Liver (tissue), 9 donors: ENCODE measurements around the gene CCNE1. TPM values are rescaled to one million over a fixed set of nuclear protein-coding genes. Genes with fewer than 3 reads are reported as not detected.
A peak's percentile ranks its signal among the peaks of the same experiment; 100 is the strongest.

Source experiments
- DNase-seq: peaks from one replicate; pipeline ENCODE4 v3.0.0-alpha.2; 2017; ENCODE audit warnings: low spot score
- H3K27ac ChIP-seq, 2 donors: one replicate each; pipeline ENCODE4 v1.7.0; 2013; ENCODE audit warnings: inconsistent platforms in 2 of 2, low read length in 2 of 2, control low read depth in 1 of 2, low read depth in 1 of 2, mild to moderate bottlenecking in 1 of 2
- H3K27me3 ChIP-seq, 4 donors: one replicate each; pipeline versions ENCODE4 v1.6.1 to v1.7.0; 2013; ENCODE audit warnings: low read length in 3 of 4, inconsistent platforms in 1 of 4, mild to moderate bottlenecking in 1 of 4, moderate library complexity in 1 of 4; ENCODE audit not compliant: control insufficient read depth in 4 of 4, insufficient read depth in 4 of 4
- H3K36me3 ChIP-seq, 4 donors: one replicate each; pipeline versions ENCODE4 v1.6.1 to v1.7.0; 2013; ENCODE audit warnings: low read length in 3 of 4, mild to moderate bottlenecking in 3 of 4, low read depth in 1 of 4, moderate library complexity in 1 of 4; ENCODE audit not compliant: control insufficient read depth in 4 of 4, insufficient read depth in 3 of 4
- H3K4me1 ChIP-seq, 4 donors: one replicate each; pipeline versions ENCODE4 v1.6.1 to v1.7.0; 2013; ENCODE audit warnings: low read length in 3 of 4, mild to moderate bottlenecking in 3 of 4, moderate library complexity in 1 of 4; ENCODE audit not compliant: control insufficient read depth in 4 of 4, insufficient read depth in 4 of 4
- H3K4me3 ChIP-seq, 3 donors: one replicate each; pipeline versions ENCODE4 v1.6.1 to v1.7.0; 2013; ENCODE audit warnings: low read length in 3 of 3, control low read depth in 1 of 3, low read depth in 1 of 3, mild to moderate bottlenecking in 1 of 3
- H3K9ac ChIP-seq, 2 donors: one replicate each; pipeline ENCODE4 v1.7.0; 2013; ENCODE audit warnings: low read length in 2 of 2, mild to moderate bottlenecking in 2 of 2, moderate library complexity in 2 of 2, control low read depth in 1 of 2, low read depth in 1 of 2
- H3K9me3 ChIP-seq, 4 donors: one replicate each; pipeline versions ENCODE4 v1.6.1 to v1.7.0; 2013; ENCODE audit warnings: low read length in 3 of 4; ENCODE audit not compliant: control insufficient read depth in 4 of 4
- EGR1 ChIP-seq, 2 donors: IDR thresholded peaks; 2 replicates each; pipeline ENCODE4 v1.6.1; 2016 to 2018; ENCODE audit warnings: antibody characterized with exemption in 2 of 2, low read depth in 2 of 2
- FOXA2 ChIP-seq: IDR thresholded peaks from 2 replicates; pipeline ENCODE4 v1.6.1; 2016; ENCODE audit warnings: antibody characterized with exemption
- GABPA ChIP-seq, 2 donors: IDR thresholded peaks in 1 of 2; conservative IDR thresholded peaks in 1 of 2; 2 replicates each; pipeline ENCODE4 v1.6.1; 2016; ENCODE audit warnings: antibody characterized with exemption in 2 of 2, mild to moderate bottlenecking in 1 of 2, moderate library complexity in 1 of 2
- HNF4G ChIP-seq: IDR thresholded peaks from 2 replicates; pipeline ENCODE4 v1.6.1; 2016; ENCODE audit warnings: antibody characterized with exemption
- RAD21 ChIP-seq, 2 donors: IDR thresholded peaks; 2 replicates each; pipeline ENCODE4 v1.6.1; 2016; ENCODE audit warnings: antibody characterized with exemption in 2 of 2, mild to moderate bottlenecking in 2 of 2
- REST ChIP-seq: IDR thresholded peaks from 2 replicates; pipeline ENCODE4 v1.6.1; 2016; ENCODE audit warnings: antibody characterized with exemption, mild to moderate bottlenecking
- RXRA ChIP-seq, 2 donors: IDR thresholded peaks; 2 replicates each; pipeline ENCODE4 v1.6.1; 2017 to 2018; ENCODE audit warnings: antibody characterized with exemption in 2 of 2, mild to moderate bottlenecking in 1 of 2
- SP1 ChIP-seq: IDR thresholded peaks from 2 replicates; pipeline ENCODE4 v1.6.1; 2018; ENCODE audit warnings: antibody characterized with exemption, mild to moderate bottlenecking
- ZBTB33 ChIP-seq: IDR thresholded peaks from 2 replicates; pipeline ENCODE4 v1.6.1; 2016; ENCODE audit warnings: antibody characterized with exemption
- WGBS: extraction: QIAGEN DNeasy Blood & Tissue Kit; methylation state at CpG from one replicate; pipeline ENCODE4 v1.1.7; 2013; 5-methylcytosine and 5-hydroxymethylcytosine counted together
- polyA plus RNA-seq, 2 donors: library from polyadenylated mRNA; stranded (reverse) in 1 of 2; unstranded in 1 of 2; fragments of 200-250 nt in 1 of 2; fragments of >200 nt in 1 of 2; fragmentation: Nextera tagmentation in 1 of 2; extraction: Ambion mirVana in 1 of 2; gene quantifications; one replicate each; pipeline versions ENCODE4 v1.2.1 to v1.2.3, GENCODE V29; 2013 to 2015
- total RNA-seq, 2 donors: library from RNA; depleted of rRNA; stranded (reverse); fragments of >200 nt; gene quantifications; one replicate each; pipeline ENCODE4 v1.2.3, GENCODE V29; 2014
- TF ChIP-seq, protein P1 (sequence below): fragments of 150-350 bp; IDR thresholded peaks from 2 replicates; pipeline ENCODE4 v1.5.1; 2017; ENCODE audit warnings: improper control_type of control experiment, low read depth, low read length; ENCODE audit not compliant: missing input control
- TF ChIP-seq, protein P2 (sequence below): IDR thresholded peaks from 2 replicates; pipeline ENCODE4 v1.6.1; 2016; ENCODE audit warnings: antibody characterized with exemption
- donor health status: healthy.
- donor health status: healthy.
- donor health status: healthy.
- donor health status: healthy.
- donor health status: healthy.

CCNE1 gene
- total and polyA plus RNA-seq, 4 donors = 0.32 to 19.5 (median 0.79) TPM

DNA sequence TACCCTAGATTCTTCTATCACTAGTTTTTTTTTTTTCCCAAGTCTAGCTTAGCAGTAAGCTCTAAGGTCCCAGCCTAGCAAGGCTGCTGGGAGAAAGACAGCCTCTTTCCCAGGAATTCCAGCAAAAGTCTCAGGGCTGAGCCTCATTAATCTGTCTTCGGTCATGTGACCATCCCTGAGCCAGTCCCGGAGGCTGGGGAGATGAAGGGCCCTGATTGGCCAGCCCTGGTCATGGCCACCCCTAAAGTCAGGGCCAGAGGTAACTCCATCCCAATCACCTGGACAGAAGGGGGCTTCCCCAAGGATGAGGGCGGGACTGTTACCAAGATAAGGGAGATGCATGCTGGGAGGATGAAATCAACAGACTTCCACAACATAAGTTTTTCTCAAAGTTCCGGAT lies 43.3 kb downstream of the CCNE1 start:
- H3K4me3 ChIP-seq = no peak overlapping the region
- no peaks in the 10 kb centered on the region for H3K4me1 ChIP-seq
- 89% methylated on average over 4 of the region's 4 CpGs for WGBS
- H3K36me3 ChIP-seq = no peaks in the 10 kb centered on the region
- H3K27me3 ChIP-seq = no peaks in the 10 kb centered on the region
- no peak for DNase-seq
- H3K27ac ChIP-seq = no peak overlapping the region
- H3K9ac ChIP-seq = no peak overlapping the region
- no peak for TF ChIP-seq GABPA (IDR thresholded peaks at IDR 0.05 in 1 of 2, conservative IDR thresholded peaks at IDR 0.05 in 1 of 2)
- no peaks in the 10 kb centered on the region for H3K9me3 ChIP-seq

DNA sequence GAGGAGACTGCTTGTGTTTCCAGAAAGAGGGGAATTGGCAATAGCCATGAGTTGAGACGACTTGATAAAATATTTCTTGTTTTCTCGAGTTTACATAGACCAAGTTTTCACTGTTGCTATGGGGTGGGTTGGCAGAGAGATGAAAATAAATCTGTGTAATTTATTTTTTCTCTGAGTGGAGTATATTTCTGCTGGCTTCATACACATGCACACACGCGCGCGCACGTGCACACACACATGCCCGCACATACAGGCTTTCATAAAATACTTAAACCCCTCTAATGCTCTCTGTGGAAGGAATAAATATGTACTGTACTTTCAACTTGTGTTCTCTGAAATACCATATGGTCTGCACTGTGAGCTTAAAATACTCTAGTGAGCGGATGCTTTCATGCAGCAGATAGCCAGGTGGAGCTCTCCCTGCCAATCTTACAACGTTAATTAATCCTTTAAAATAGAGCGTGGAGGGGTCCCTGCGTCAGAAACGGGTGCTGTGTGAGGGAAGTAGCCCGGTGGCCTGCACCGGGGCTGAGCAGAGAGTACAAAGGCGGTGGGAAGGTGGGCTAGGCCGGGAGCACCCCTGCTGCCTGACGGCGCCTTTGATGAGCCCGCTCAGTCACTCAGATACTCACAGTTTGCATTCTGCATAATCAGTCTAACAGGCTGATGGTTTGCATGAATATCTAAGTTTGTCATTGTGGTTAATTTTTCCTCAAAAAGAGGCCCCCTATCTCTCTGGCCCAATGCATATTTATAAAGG lies 44.1 kb downstream of the CCNE1 start:
- Histone ChIP-seq H3K27me3 (no peaks in the 10 kb centered on the region), H3K4me3 (no peak overlapping the region), H3K27ac (no peak overlapping the region), H3K36me3 (no peaks in the 10 kb centered on the region), H3K4me1 (no peaks in the 10 kb centered on the region), H3K9ac (no peak overlapping the region), H3K9me3 (no peaks in the 10 kb centered on the region)
- 82% methylated on average over 20 of the region's 20 CpGs for WGBS
- no peak for DNase-seq
- TF ChIP-seq FOXA2 (no peak), EGR1 (IDR thresholded peaks at IDR 0.05; ENCODE audit: low read depth in 2 of 2) (no peak), HNF4G (no peak)

- no peaks in the 10 kb centered on the region for H3K4me1 ChIP-seq
- no peak for DNase-seq
- H3K9me3 ChIP-seq = no peaks in the 10 kb centered on the region
- peaks cover 0 to 5% (median 2%) of the 10 kb centered on the region in 4 donors for H3K27me3 ChIP-seq
- H3K4me3 ChIP-seq = no peak overlapping the region
- TF ChIP-seq, protein P1, sequence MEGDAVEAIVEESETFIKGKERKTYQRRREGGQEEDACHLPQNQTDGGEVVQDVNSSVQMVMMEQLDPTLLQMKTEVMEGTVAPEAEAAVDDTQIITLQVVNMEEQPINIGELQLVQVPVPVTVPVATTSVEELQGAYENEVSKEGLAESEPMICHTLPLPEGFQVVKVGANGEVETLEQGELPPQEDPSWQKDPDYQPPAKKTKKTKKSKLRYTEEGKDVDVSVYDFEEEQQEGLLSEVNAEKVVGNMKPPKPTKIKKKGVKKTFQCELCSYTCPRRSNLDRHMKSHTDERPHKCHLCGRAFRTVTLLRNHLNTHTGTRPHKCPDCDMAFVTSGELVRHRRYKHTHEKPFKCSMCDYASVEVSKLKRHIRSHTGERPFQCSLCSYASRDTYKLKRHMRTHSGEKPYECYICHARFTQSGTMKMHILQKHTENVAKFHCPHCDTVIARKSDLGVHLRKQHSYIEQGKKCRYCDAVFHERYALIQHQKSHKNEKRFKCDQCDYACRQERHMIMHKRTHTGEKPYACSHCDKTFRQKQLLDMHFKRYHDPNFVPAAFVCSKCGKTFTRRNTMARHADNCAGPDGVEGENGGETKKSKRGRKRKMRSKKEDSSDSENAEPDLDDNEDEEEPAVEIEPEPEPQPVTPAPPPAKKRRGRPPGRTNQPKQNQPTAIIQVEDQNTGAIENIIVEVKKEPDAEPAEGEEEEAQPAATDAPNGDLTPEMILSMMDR = peak; percentile 43
- TF ChIP-seq RXRA (IDR thresholded peaks at IDR 0.05) = no peak
- peak; percentile 38 to 66 for TF ChIP-seq RAD21 (IDR thresholded peaks at IDR 0.05)
- no peak for TF ChIP-seq GABPA (IDR thresholded peaks at IDR 0.05 in 1 of 2, conservative IDR thresholded peaks at IDR 0.05 in 1 of 2)
- 12% methylated on average over 9 of the region's 9 CpGs for WGBS
- no peak overlapping the region for H3K9ac ChIP-seq
- H3K27ac ChIP-seq = no peak overlapping the region
- H3K36me3 ChIP-seq = no peaks in the 10 kb centered on the region
Measured at GRCh38 chr19:29858000-29858596, 46.3 kb downstream of the CCNE1 start.

GRCh38 chr19:29858621-29859020 lies 46.8 kb downstream of the CCNE1 start:
- Histone ChIP-seq H3K4me3 (no peak overlapping the region), H3K4me1 (no peaks in the 10 kb centered on the region), H3K36me3 (no peaks in the 10 kb centered on the region), H3K9me3 (no peaks in the 10 kb centered on the region), H3K9ac (no peak overlapping the region), H3K27me3 (peaks cover 0 to 5% (median 2%) of the 10 kb centered on the region in 4 donors), H3K27ac (no peak overlapping the region)
- 36% methylated on average over 13 of the region's 13 CpGs for WGBS
- DNase-seq = no peak
- TF ChIP-seq, protein P2, sequence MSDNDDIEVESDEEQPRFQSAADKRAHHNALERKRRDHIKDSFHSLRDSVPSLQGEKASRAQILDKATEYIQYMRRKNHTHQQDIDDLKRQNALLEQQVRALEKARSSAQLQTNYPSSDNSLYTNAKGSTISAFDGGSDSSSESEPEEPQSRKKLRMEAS = no peak
- no peak for TF ChIP-seq FOXA2
- no peak for TF ChIP-seq RXRA (IDR thresholded peaks at IDR 0.05)
- TF ChIP-seq ZBTB33 = no peak
- no peak for TF ChIP-seq REST
- no peak for TF ChIP-seq SP1
- TF ChIP-seq EGR1 (IDR thresholded peaks at IDR 0.05; ENCODE audit: low read depth in 2 of 2) = no peak
